C1 segment of cervical spinal cord (tissue), 14 donors: Measurements from ENCODE around the gene RELT.

Source experiments
- DNase-seq, 14 donors: peaks; one replicate each; lab custom pipeline; 2025; lab: John Stamatoyannopoulos, UW

The RELT gene

DNA sequence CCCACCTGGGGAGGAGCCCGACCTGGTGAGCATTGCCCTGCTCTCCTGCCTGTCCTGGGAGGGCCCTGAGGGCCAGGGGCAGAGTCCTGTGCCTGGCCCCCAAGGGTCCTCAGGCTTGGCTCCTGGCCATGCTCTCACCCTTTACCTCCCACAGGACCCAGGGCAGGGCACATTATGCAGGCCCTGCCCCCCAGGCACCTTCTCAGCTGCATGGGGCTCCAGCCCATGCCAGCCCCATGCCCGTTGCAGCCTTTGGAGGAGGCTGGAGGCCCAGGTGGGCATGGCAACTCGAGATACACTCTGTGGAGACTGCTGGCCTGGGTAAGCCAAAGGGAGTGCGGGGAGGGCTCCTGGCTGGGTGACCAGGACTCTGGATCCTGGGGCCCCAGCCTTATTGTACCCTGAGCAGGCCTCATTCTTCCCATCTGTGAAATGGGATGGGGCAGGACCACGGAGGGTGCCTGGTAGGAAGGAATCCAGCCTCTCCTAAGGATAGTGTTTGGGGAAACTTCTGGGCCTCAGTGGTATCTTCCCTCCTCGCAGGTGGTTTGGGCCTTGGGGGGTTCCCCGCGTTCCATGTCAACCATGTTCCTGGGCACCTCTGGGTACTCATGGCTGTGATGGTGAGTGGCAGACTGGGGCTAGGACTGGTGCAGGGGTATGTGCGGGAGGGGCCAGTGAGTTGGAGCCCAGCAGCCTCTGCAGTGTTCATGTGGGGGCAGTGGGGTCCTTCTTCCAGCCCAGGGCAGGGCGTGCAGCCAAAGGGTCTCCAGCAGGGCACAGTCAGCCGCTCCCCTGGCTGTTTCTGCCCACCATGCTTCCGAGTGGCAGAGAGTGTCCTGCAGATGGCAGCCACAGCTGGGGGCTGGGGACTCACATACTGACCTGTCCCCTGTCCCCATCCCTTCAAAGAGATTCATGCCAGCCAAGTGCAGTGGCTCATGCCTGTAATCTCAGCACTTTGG, 14.7 kb downstream of the RELT start:
- no peak for DNase-seq

- DNase-seq: no peak
These were observed 15.5 kb downstream of the RELT start for GRCh38 chr11:73391665-73392064.

- no peak for DNase-seq
These were observed 16.2 kb downstream of the RELT start for GRCh38 chr11:73392108-73393010.

DNA sequence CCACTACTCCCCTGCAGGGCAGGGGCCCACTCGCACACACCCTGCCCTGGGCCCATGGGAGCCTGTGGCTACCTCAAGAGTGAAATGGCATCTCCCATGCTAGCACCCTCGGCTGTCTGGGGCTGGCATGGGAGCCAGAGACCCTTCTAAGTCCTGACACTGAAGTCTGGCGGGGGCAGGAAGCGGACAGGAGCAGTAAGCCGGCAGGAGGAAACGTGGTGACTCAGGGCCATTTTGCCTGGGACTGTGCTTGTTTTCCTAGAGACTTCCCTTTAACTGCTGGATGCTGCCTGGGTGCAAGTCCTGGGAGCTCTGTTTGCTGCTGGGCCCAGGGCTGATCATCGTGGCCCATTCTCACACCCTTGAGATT, 16.8 kb downstream of the RELT start:
- no peak for DNase-seq

DNA sequence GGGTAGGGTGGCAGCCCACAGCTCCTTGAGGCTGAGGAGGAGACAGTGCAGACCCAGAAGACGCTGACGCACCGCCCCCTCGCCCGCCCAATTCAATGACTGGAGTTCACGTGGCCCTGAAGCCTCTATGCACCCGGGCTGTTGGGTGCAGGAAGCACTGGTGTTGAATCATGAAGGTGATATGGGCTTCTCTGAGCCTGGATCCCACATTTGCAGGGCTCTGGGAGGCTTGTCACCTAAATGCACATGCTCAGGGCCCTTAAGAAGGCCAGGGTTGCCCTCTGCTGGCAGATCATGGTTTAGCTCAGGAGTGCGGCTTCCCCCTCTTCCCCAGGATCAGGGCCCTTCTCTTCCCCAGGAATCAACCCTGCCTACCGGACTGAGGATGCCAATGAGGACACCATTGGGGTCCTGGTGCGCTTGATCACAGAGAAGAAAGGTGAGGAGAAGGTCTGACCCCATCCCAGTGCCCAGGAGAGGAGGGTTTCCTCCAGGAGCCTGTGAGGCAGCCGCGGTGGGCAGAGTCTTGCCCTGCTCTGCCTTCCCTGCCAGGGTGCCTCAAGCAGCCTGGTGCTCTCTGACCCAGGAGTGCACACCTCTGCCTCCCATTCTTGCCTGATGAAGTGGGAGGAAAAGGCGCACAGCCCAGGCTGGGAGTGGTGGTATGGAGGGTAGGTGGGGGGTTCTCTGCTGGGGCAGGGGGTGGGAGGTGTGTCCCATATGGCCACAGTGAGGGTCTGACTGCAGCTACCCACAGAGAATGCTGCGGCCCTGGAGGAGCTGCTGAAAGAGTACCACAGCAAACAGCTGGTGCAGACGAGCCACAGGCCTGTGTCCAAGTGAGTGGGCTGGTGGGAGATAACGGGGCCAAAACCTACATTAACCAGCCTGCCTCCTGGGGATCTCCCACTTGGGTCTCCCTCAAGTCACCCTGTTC, 17.5 kb downstream of the RELT start:
- DNase-seq: peak in 9 of 14 donors; percentile 14 to 63 (median 43)

GRCh38 chr11:73394416-73395296, 18.5 kb downstream of the RELT start:
- no peak for DNase-seq

GRCh38 chr11:73395297-73396208, 19.4 kb downstream of the RELT start:
- DNase-seq: no peak

DNA sequence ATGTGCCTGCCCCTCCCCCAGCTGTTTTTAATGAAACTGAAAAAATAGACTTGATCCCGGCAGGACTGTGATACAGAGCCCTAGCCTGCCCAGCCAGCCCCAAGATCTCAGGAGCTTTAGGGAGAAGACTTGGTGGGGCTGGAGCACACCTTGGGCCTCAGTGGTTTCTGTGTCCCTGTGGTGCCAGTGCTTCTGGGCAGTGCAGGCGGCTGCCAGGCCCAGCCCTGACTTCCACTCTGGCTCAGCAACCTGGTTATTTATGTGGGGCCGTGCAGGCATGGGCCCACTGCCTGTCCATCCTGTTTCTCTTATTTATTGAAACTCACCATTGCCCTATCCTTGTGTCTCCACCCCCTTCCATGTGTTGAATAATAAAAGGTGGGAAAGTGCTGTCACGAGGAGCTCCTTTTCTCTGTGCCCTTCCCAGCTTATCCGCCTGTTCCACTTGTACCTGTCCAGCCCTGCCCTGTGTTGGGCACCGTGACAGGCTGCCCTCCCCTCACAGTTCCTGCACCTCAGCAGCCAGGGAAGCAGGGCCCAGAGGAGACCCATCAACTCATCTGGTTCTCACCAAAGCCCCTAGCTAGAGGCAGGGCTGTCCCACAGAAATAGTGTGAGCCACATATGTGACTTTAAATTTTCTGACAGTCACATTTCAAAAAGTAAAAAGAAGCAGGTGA, 20.2 kb downstream of the RELT start:
- DNase-seq: no peak

DNA sequence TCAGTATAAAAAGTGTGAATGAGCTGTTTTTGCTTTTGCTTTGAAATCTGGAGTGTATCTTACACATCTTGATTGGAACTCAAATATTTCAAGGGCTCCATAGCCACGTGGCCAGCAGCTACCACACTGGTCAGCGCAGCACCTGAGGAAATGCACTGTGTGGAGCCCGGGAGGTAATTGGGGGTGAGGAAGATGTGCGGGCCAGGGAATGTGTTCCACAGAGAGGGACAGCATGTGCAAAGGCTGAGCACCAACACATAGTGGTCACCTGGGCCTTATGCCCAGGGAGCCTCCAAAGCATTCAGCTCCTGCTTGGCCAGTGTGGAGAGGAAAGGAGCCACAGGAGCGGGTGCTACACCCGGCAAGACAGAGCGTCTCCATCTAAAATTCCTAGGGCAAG, 20.8 kb downstream of the RELT start:
- peak in 1 of 14 donors; percentile 24 for DNase-seq

GRCh38 chr11:73397468-73398131, 21.4 kb downstream of the RELT start:
- no peak for DNase-seq

DNA sequence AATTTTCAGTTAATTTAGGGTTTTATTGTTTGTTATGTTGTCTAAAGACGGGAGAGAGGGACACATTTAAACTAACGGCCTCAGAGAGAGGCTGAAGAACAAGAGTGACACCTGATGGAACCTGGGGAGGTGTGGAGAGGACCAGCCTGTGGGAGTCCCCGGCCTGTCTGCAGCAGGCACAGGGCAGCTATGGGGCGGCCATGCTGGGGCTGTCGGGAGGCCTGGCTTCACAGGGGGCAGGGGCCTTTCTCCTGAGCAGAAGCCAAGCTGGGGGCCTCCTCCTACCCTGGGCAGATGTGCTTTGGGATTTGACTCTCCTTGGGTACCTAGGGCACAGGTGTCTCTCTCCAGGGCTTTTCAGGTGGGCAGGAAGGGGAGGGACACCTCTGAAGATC, 21.9 kb downstream of the RELT start:
- DNase-seq: no peak

DNA sequence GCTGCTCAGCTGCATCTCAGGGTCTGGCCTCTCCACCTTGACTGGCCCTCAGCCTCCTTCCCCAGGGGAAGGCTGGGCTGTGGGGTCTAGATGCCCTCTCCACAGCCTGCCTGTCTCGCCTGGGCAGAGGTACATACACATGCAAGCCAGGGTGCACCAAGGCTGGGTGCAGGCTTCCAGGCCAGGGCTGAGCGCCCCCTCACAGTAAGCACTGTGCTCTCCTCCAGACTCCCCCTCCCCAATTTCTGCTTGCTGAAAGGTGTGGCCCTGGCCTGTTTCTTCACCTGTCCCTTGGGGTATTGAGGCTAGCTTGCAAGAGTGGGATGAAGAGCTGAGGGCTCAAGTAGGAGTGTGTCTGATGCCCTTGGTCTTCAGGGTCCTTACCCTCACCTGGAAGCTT, 22.5 kb downstream of the RELT start:
- DNase-seq: no peak

DNA sequence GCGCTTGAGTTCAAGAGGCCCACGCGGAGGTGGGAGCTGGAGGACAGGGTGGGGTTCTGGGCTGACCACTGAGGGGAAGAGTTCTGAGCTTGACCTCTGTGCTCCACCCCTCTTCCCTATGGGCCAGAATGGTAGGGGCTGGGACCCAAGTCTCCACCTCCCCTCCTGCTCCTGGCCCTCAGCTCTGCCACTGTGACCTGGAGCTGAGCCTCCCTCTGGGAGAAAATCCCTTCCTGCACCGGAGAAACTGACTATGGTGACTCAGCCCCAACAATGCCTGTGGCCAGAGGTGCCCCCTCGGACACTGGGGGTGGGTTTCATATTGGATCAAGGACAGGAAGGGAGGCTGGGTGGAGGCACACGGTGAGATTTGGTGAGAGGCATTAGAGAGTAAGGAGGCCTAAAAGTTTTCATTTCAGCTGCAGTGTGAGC, 23.0 kb downstream of the RELT start:
- no peak for DNase-seq

GRCh38 chr11:73399636-73400035, 23.4 kb downstream of the RELT start:
- no peak for DNase-seq

DNA sequence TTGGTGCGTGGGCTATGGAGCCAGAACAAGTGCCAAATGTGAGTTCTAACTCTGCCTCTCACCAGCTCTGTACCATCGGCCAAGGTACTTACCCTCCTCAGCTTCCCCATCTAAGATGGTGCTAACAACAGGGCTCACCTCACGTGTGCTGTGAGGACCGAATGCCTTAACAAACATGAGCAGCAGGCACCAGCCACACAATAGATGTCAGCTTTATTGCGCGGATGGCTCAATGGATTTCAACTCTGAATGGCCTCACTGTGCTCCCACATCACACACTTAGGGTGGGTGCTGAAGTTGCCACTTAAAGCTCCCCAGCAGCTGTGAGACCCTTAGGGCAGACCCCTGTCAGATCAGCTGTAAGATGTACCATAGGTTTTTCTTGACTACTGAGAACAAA, 24.1 kb downstream of the RELT start:
- DNase-seq: no peak

- DNase-seq: no peak
These were observed 25.2 kb downstream of the RELT start for GRCh38 chr11:73401217-73401923.
